Calu3 (cell line): ENCODE results near the gene ATF2. TPM values are rescaled to one million over a fixed set of nuclear protein-coding genes. Genes with fewer than 3 reads are reported as not detected.

Experiments used
- BruUV-seq: library from RNA; stranded (reverse); fragments of 400-500 nt; replicated peaks from 2 replicates; lab custom pipeline; 2021; lab: Mats Ljungman, UMichigan
- CTCF ChIA-PET: fragments of 300-600 bp; sonication (Branson Sonifier 250); formaldehyde crosslinking; loops from one replicate; lab custom pipeline; 2022; ENCODE audit warnings: antibody characterized with exemption; lab: Charles Lee
- DNase-seq: peaks from one replicate; pipeline ENCODE4 v3.0.0; 2022
- H3K27ac Mint-ChIP-seq: one replicate; pipeline ENCODE4 v1.8.0; 2022; ENCODE audit warnings: mixed read lengths; ENCODE audit not compliant: unreplicated experiment
- H3K27me3 Mint-ChIP-seq: one replicate; pipeline ENCODE4 v1.8.0; 2022; ENCODE audit warnings: mixed read lengths; ENCODE audit not compliant: unreplicated experiment
- H3K36me3 Mint-ChIP-seq: one replicate; pipeline ENCODE4 v1.8.0; 2022; ENCODE audit warnings: mild to moderate bottlenecking, moderate library complexity, mixed read lengths; ENCODE audit not compliant: insufficient read depth, unreplicated experiment
- H3K4me1 Mint-ChIP-seq: one replicate; pipeline ENCODE4 v1.8.0; 2022; ENCODE audit warnings: mild to moderate bottlenecking, low read depth, mixed read lengths; ENCODE audit not compliant: unreplicated experiment
- H3K4me3 Mint-ChIP-seq: one replicate; pipeline ENCODE4 v1.8.0; 2022; ENCODE audit warnings: mild to moderate bottlenecking, low read depth, moderate library complexity, mixed read lengths; ENCODE audit not compliant: unreplicated experiment
- H3K9me3 Mint-ChIP-seq: one replicate; pipeline ENCODE4 v1.8.0; 2022; ENCODE audit warnings: low read depth, mixed read lengths; ENCODE audit not compliant: unreplicated experiment
- CTCF ChIP-seq: fragments of 200-600 bp; IDR thresholded peaks from one replicate; pipeline ENCODE4 v1.8.0; 2022; ENCODE audit warnings: antibody characterized with exemption; ENCODE audit not compliant: unreplicated experiment
- intact Hi-C: fragments of 100-400 bp; cut with micrococcal nuclease; formaldehyde crosslinking; loops from one replicate; pipeline ENCODE4 v1.10.0; 2022; ENCODE audit not compliant: unreplicated experiment
- total RNA-seq: library from RNA; stranded (reverse); gene quantifications from 2 replicates; pipeline ENCODE4 v1.2.3, GENCODE V29; 2022

The ATF2 gene
- total RNA-seq, 1 experiment from 2014 or later, result 53.9 TPM

DNA sequence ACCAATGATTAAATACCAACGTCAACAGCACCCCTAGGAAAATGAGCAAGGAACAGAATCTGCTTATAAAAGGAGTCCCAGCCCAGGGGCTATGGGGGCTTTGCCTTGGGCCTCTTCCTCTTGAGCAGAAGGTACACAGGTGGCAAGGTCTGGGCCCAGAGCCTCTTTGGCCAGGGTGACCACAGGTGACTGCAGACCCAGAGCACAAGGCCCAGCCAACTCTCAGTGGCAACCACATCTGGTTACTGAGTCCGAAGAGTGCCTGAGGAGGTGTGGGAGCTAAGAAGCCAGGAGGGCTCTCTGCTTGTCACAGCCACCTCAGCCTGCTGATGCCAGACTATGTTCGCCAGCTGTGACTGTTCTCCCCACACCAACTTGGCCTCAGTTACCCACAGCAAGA is 128.5 kb downstream of the ATF2 start:
- no peaks in the 10 kb centered on the region for H3K27me3 Mint-ChIP-seq
- CTCF ChIA-PET, result interaction anchor here (0.5 to 0.6 kb wide), 2 partner anchors 15 to 432 kb away, joined by 3 read pairs; no protein-coding TSS in a partner anchor
- no peaks in the 10 kb centered on the region for H3K36me3 Mint-ChIP-seq
- H3K9me3 Mint-ChIP-seq, result no peaks in the 10 kb centered on the region
- BruUV-seq, result no TSS peak
- H3K27ac Mint-ChIP-seq, result no peak overlapping the region
- no peak for TF ChIP-seq CTCF
- intact Hi-C loops, result no loop called here
- no peaks in the 10 kb centered on the region for H3K4me1 Mint-ChIP-seq
- no peak overlapping the region for H3K4me3 Mint-ChIP-seq
- DNase-seq, result no peak

DNA sequence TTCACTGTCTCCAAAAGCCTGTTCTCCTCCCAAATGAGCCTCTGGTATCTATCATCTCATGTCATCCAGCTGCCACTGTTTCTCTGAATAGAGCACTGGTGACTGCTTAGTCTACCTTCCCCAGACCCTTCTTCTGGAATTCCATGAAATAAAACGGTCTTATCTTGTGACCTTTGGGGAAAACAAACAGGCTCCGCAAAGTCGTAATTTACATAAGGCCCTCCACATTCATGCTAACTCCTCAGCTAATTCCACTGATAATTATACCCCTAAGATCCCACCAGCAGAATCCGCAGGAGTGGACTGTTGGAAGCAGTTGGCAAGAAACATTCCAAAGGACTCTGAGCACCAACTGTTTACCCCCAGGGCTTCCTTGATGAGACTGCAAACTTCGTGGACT is 129.0 kb downstream of the ATF2 start:
- no TSS peak for BruUV-seq
- DNase-seq, result no peak
- Mint-ChIP-seq H3K27ac (no peak overlapping the region), H3K4me3 (no peak overlapping the region), H3K9me3 (no peaks in the 10 kb centered on the region), H3K36me3 (no peaks in the 10 kb centered on the region), H3K27me3 (no peaks in the 10 kb centered on the region), H3K4me1 (no peaks in the 10 kb centered on the region)
- TF ChIP-seq CTCF, result no peak
- intact Hi-C loops, result no loop called here
- CTCF ChIA-PET, result no interaction called here

- H3K27me3 Mint-ChIP-seq, result no peaks in the 10 kb centered on the region
- CTCF ChIA-PET, result interaction anchor here (0.6 to 0.7 kb wide), 2 partner anchors 137 kb away, joined by 4 to 5 read pairs; no protein-coding TSS in a partner anchor
- H3K9me3 Mint-ChIP-seq, result no peaks in the 10 kb centered on the region
- DNase-seq, result no peak
- no TSS peak for BruUV-seq
- H3K27ac Mint-ChIP-seq, result no peak overlapping the region
- no peak for TF ChIP-seq CTCF
- intact Hi-C loops, result no loop called here
- H3K4me1 Mint-ChIP-seq, result no peaks in the 10 kb centered on the region
- no peaks in the 10 kb centered on the region for H3K36me3 Mint-ChIP-seq
- H3K4me3 Mint-ChIP-seq, result no peak overlapping the region
Observed at GRCh38 chr2:175037941-175038340, 130.1 kb downstream of the ATF2 start.

GRCh38 chr2:175036582-175037018 is 131.4 kb downstream of the ATF2 start:
- no peak overlapping the region for H3K27ac Mint-ChIP-seq
- no TSS peak for BruUV-seq
- no peak overlapping the region for H3K4me3 Mint-ChIP-seq
- intact Hi-C loops, result loop anchor here (1.0 kb wide), 1 partner anchor 246 kb away; no protein-coding TSS in a partner anchor
- no peak for DNase-seq
- no peaks in the 10 kb centered on the region for H3K27me3 Mint-ChIP-seq
- H3K36me3 Mint-ChIP-seq, result no peaks in the 10 kb centered on the region
- no peaks in the 10 kb centered on the region for H3K4me1 Mint-ChIP-seq
- TF ChIP-seq CTCF, result no peak
- H3K9me3 Mint-ChIP-seq, result no peaks in the 10 kb centered on the region
- CTCF ChIA-PET, result interaction anchor here (0.8 kb wide), 1 partner anchor 150 kb away, joined by 3 read pairs; no protein-coding TSS in a partner anchor
